HepG2 (cell line): ENCODE data around the gene GGCT. TPM values are rescaled to one million over a fixed set of nuclear protein-coding genes. Genes with fewer than 3 reads are reported as not detected.

ENCODE experiments used
- BCLAF1 ChIP-seq: fragments of 450-650 bp; IDR thresholded peaks from 2 replicates; pipeline ENCODE4 v1.6.1; 2017; ENCODE audit warnings: mild to moderate bottlenecking
- CCAR2 ChIP-seq: fragments of 200-400 bp; formaldehyde crosslinking; optimal IDR thresholded peaks from 2 replicates; pipeline ENCODE3; 2018; ENCODE audit warnings: low read depth, mild to moderate bottlenecking, low read length, moderate library complexity
- CHD4 ChIP-seq: fragments of 200-600 bp; sonication (generic); IDR thresholded peaks from 2 replicates; pipeline ENCODE4 v1.7.0; 2017; ENCODE audit warnings: mild to moderate bottlenecking, low read length, borderline replicate concordance
- EZH2 ChIP-seq: conservative IDR thresholded peaks from 2 replicates; pipeline ENCODE4 v1.6.1; 2012; ENCODE audit warnings: mild to moderate bottlenecking, low read depth, low read length, moderate library complexity
- FOXA1 ChIP-seq, 2 experiments: fragments of 450-650 bp in 1 of 2; sonication (generic) in 1 of 2; formaldehyde crosslinking in 1 of 2; IDR thresholded peaks; 2 replicates each; pipeline versions ENCODE4 v1.4.0 to v1.6.1; 2016 to 2020; ENCODE audit warnings: missing genetic modification reagents in 1 of 2
- GZF1 ChIP-seq: sonication (generic); formaldehyde crosslinking; IDR thresholded peaks from 2 replicates; pipeline ENCODE4 v1.5.1; 2020; ENCODE audit warnings: mild to moderate bottlenecking, missing genetic modification reagents
- HCFC1 ChIP-seq: fragments of 150-350 bp; IDR thresholded peaks from 2 replicates; pipeline ENCODE4 v1.6.1; 2014; ENCODE audit warnings: low read depth, low read length
- HDAC2 ChIP-seq: sonication (generic); formaldehyde crosslinking; IDR thresholded peaks from 2 replicates; pipeline ENCODE4 v1.4.0; 2020; ENCODE audit warnings: missing genetic modification reagents
- HNRNPLL ChIP-seq: fragments of 200-400 bp; formaldehyde crosslinking; IDR thresholded peaks from 2 replicates; pipeline ENCODE4 v1.6.1; 2017; ENCODE audit warnings: mild to moderate bottlenecking, low read depth, low read length; ENCODE audit not compliant: poor library complexity, severe bottlenecking
- MAFG ChIP-seq: sonication (generic); formaldehyde crosslinking; IDR thresholded peaks from 2 replicates; pipeline ENCODE4 v1.5.1; 2020; ENCODE audit warnings: mild to moderate bottlenecking, missing genetic modification reagents
- RORA ChIP-seq: sonication (generic); formaldehyde crosslinking; IDR thresholded peaks from 2 replicates; pipeline ENCODE4 v1.5.0; 2020; ENCODE audit warnings: mild to moderate bottlenecking, missing genetic modification reagents, moderate library complexity
- ZBTB42 ChIP-seq: sonication (generic); formaldehyde crosslinking; IDR thresholded peaks from 2 replicates; pipeline ENCODE4 v1.5.0; 2020; ENCODE audit warnings: mild to moderate bottlenecking, missing genetic modification reagents
- ZFX ChIP-seq: sonication (generic); formaldehyde crosslinking; IDR thresholded peaks from 2 replicates; pipeline ENCODE4 v1.4.0; 2020; ENCODE audit warnings: mild to moderate bottlenecking, low read depth, missing genetic modification reagents, moderate library complexity
- ZNF510 ChIP-seq: sonication (generic); formaldehyde crosslinking; IDR thresholded peaks from 2 replicates; pipeline ENCODE4 v1.4.0; 2020; ENCODE audit warnings: low read depth, mild to moderate bottlenecking, missing genetic modification reagents
- ZNF781 ChIP-seq: sonication (generic); formaldehyde crosslinking; IDR thresholded peaks from 2 replicates; pipeline ENCODE4 v1.5.1; 2020; ENCODE audit warnings: borderline replicate concordance, mild to moderate bottlenecking, missing genetic modification reagents; ENCODE audit errors: not compliant biosample characterization
- polyA plus RNA-seq, 8 experiments: library from polyadenylated mRNA; depleted of rRNA in 3 of 8; stranded (reverse) in 7 of 8; unstranded in 1 of 8; fragments of >200 nt; fragmentation: Illumina TruSeq in 4 of 8; extraction: Trizol in 4 of 8; gene quantifications; 2 replicates each; pipeline versions ENCODE4 v1.2.1 to v1.2.3, GENCODE V29; 2011 to 2016; ENCODE audit warnings: low read depth in 4 of 8, missing spikeins in 1 of 8, mixed read lengths in 1 of 8; ENCODE audit not compliant: insufficient read depth in 1 of 8
- total RNA-seq, 5 experiments: library from RNA; depleted of rRNA; stranded (reverse); fragments of >200 nt; fragmentation: Illumina TruSeq; extraction: Trizol; gene quantifications; 2 replicates each; pipeline ENCODE4 v1.2.3, GENCODE V29; 2016; ENCODE audit warnings: low read depth in 1 of 5
- TF ChIP-seq, protein P1 (sequence below): sonication (generic); formaldehyde crosslinking; IDR thresholded peaks from 2 replicates; pipeline ENCODE4 v1.5.0; 2020; ENCODE audit warnings: missing genetic modification reagents
- TF ChIP-seq, protein P2 (sequence below): sonication (generic); formaldehyde crosslinking; IDR thresholded peaks from 2 replicates; pipeline ENCODE4 v1.4.0; 2020; ENCODE audit warnings: missing genetic modification reagents, borderline replicate concordance
- TF ChIP-seq, protein P3 (sequence below), 2 experiments: sonication (generic) in 1 of 2; formaldehyde crosslinking in 1 of 2; IDR thresholded peaks; 2 replicates each; pipeline versions ENCODE4 v1.5.1 to v1.6.1; 2011 to 2020; ENCODE audit warnings: borderline replicate concordance in 1 of 2, low read depth in 1 of 2, low read length in 1 of 2, mild to moderate bottlenecking in 1 of 2, missing genetic modification reagents in 1 of 2, moderate library complexity in 1 of 2

GGCT gene
- total and polyA plus RNA-seq, 2 of the 13 experiments (the other 11 are each of a cell fraction or from before 2014, with no cell fraction given) = 19.5 to 78.3 TPM

DNA sequence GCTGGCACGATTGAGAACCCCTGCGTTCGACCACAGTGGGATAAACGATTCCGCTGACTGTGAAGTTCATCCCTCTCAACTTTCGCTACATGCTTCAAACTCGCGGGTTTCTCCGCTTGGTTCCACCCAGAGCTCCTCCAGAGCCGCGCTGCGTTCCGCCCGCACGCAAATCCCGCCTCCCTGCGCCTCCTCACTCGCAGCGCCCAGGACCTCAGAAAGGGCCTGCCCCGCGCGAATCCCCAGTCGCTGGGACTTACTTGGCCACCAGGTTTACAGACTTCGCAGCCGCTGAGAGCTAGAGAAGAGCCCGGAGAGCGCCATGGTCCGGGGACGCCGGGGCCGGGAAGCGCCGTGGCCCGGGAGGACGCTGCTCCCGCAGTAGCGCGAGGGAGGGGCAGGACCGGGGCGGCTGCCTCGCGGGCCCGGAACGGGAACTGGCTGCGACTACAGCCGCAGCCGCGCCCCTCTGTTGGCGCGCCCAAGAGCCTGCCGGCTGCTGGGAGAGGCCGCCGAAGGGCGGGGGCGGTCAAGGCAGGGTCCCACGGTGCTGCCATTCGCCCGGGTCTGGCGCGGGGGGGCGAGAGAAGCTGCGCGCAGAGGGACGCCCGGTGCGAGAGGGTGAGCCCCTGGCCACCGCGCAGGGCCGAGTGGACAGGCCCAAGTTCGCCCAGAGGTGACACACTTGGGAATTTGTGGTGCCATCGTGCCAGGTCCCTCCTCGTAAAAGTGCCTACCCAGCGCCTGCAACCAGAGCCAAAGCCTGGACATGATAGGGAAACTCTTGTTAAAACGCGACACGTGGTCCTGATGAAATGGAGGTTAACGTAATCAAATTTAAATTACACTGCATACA is 26.1 kb downstream of the GGCT start, which contains the start of gene NOD1 (continued):
- TF ChIP-seq, protein P1, sequence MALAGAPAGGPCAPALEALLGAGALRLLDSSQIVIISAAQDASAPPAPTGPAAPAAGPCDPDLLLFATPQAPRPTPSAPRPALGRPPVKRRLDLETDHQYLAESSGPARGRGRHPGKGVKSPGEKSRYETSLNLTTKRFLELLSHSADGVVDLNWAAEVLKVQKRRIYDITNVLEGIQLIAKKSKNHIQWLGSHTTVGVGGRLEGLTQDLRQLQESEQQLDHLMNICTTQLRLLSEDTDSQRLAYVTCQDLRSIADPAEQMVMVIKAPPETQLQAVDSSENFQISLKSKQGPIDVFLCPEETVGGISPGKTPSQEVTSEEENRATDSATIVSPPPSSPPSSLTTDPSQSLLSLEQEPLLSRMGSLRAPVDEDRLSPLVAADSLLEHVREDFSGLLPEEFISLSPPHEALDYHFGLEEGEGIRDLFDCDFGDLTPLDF (CRISPR knock-in tag) = no peak; the same call in none of the 2 replicates
- no peak for TF ChIP-seq EZH2
- TF ChIP-seq CHD4 = no peak
- peak; percentile 84 for TF ChIP-seq ZFX (CRISPR knock-in tag)
- no peak for TF ChIP-seq BCLAF1
- TF ChIP-seq HCFC1 = no peak
- TF ChIP-seq, protein P2, sequence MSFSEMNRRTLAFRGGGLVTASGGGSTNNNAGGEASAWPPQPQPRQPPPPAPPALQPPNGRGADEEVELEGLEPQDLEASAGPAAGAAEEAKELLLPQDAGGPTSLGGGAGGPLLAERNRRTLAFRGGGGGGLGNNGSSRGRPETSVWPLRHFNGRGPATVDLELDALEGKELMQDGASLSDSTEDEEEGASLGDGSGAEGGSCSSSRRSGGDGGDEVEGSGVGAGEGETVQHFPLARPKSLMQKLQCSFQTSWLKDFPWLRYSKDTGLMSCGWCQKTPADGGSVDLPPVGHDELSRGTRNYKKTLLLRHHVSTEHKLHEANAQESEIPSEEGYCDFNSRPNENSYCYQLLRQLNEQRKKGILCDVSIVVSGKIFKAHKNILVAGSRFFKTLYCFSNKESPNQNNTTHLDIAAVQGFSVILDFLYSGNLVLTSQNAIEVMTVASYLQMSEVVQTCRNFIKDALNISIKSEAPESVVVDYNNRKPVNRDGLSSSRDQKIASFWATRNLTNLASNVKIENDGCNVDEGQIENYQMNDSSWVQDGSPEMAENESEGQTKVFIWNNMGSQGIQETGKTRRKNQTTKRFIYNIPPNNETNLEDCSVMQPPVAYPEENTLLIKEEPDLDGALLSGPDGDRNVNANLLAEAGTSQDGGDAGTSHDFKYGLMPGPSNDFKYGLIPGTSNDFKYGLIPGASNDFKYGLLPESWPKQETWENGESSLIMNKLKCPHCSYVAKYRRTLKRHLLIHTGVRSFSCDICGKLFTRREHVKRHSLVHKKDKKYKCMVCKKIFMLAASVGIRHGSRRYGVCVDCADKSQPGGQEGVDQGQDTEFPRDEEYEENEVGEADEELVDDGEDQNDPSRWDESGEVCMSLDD (CRISPR knock-in tag) = no peak
- no peak for TF ChIP-seq FOXA1 (IDR thresholded peaks at IDR 0.05)
- no peak; the same call in 1 of the 2 replicates for TF ChIP-seq FOXA1 (CRISPR knock-in tag; IDR thresholded peaks at IDR 0.05)
- no peak for TF ChIP-seq ZBTB42 (CRISPR knock-in tag)
- no peak for TF ChIP-seq MAFG (CRISPR knock-in tag)
- peak; percentile 96 for TF ChIP-seq HNRNPLL
- peak; percentile 71 for TF ChIP-seq ZNF510 (CRISPR knock-in tag)
- TF ChIP-seq, protein P3, sequence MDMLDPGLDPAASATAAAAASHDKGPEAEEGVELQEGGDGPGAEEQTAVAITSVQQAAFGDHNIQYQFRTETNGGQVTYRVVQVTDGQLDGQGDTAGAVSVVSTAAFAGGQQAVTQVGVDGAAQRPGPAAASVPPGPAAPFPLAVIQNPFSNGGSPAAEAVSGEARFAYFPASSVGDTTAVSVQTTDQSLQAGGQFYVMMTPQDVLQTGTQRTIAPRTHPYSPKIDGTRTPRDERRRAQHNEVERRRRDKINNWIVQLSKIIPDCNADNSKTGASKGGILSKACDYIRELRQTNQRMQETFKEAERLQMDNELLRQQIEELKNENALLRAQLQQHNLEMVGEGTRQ (IDR thresholded peaks at IDR 0.05; ENCODE audit: low read depth, low read length) = no peak
- TF ChIP-seq, protein P3 (CRISPR knock-in tag; IDR thresholded peaks at IDR 0.05; ENCODE audit: borderline replicate concordance) = no peak; the same call in 1 of the 2 replicates
- TF ChIP-seq RORA (CRISPR knock-in tag) = no peak
- no peak for TF ChIP-seq CCAR2
- peak; percentile 38; the same call in 1 of the 2 replicates for TF ChIP-seq HDAC2
- TF ChIP-seq ZNF781 (CRISPR knock-in tag) = no peak
- no peak for TF ChIP-seq GZF1
